ENCODE data around the gene CS.
"Not testable (repeated sequence)": the region's sequence is repeated elsewhere in the genome, so short reads cannot be mapped to it uniquely, and the experiment has no call there.

Gene CS

GRCh38 chr12:56339158-56339422 is 39.0 kb upstream of the CS start:
- no peak overlapping the region for H3K27ac ChIP-seq

GRCh38 chr12:56338308-56339157 is 38.4 kb upstream of the CS start, which contains the start of gene IL23A:
Gene IL23A (plus strand): TSS chr12:56338884. CDS start chr12:56339045, 161 bp downstream.
- Histone ChIP-seq H3K4me2 (ENCODE audit: low read length) (no peak within 1 kb of the TSS), H3K27me3 (ENCODE audit: control insufficient read depth, insufficient read depth, low read length) (no peaks in the 10 kb centered on the region), H3K4me3 (ENCODE audit: low read depth, low read length) (no peak within 1 kb of the TSS), H3K36me3 (ENCODE audit: control insufficient read depth, insufficient read depth, low read length) (no peaks in the 10 kb centered on the region), H3K27ac (no peak within 1 kb of the TSS), H3K9me3 (ENCODE audit: control insufficient read depth, low read length) (no peaks in the 10 kb centered on the region), H2AFZ (no peak within 1 kb of the TSS), H3K9ac (no peak within 1 kb of the TSS), H3K4me1 (peaks cover 6% of the 10 kb centered on the region), H3K79me2 (no peaks in the 10 kb centered on the region)
- no peak for TF ChIP-seq CTCF (IDR thresholded peaks at IDR 0.05)

More at GRCh38 chr12:56339158-56339422, 39.0 kb upstream of the CS start:
- no peak overlapping the region for H2AFZ ChIP-seq
- H3K79me2 ChIP-seq: no peaks in the 10 kb centered on the region
- H3K9me3 ChIP-seq (ENCODE audit: control insufficient read depth, low read length): no peaks in the 10 kb centered on the region
- H3K4me2 ChIP-seq (ENCODE audit: low read length): no peak overlapping the region
- H3K36me3 ChIP-seq (ENCODE audit: control insufficient read depth, insufficient read depth, low read length): no peaks in the 10 kb centered on the region
- TF ChIP-seq CTCF (IDR thresholded peaks at IDR 0.05): no peak
- no peak overlapping the region for H3K4me3 ChIP-seq (ENCODE audit: low read depth, low read length)
- H3K9ac ChIP-seq: no peak overlapping the region
- H3K4me1 ChIP-seq: peaks cover 6% of the 10 kb centered on the region
- no peaks in the 10 kb centered on the region for H3K27me3 ChIP-seq (ENCODE audit: control insufficient read depth, insufficient read depth, low read length)

DNA sequence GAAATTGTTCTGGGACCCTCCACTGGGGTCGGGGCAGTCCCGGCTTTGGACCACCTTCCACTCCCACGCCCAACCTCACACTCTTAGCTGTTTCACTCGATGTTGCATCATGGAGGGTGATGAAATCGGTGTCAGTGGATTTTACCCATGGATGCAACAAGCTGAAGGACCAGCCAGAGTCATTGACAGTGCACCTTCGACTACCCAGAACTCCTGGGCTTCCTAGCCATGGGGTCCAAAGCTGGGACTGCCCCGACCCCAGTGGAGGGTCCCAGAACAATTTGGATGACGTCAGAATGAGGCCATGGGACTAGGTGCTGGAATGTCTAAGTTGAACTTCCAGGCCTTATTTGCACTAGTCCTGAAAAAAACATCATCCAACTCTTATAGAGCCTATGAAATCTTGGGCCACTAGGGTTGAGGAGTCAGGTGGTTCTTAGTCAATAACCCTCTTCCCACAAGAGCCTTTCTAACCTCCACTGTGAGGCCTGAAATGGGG is 37.7 kb upstream of the CS start:
- Histone ChIP-seq H2AFZ (no peak overlapping the region), H3K36me3 (ENCODE audit: control insufficient read depth, insufficient read depth, low read length) (no peaks in the 10 kb centered on the region), H3K79me2 (peaks cover 3% of the 10 kb centered on the region), H3K27ac (no peak overlapping the region), H3K9ac (no peak overlapping the region), H3K4me2 (ENCODE audit: low read length) (no peak overlapping the region), H3K4me1 (peaks cover 11% of the 10 kb centered on the region), H3K4me3 (ENCODE audit: low read depth, low read length) (no peak overlapping the region), H3K27me3 (ENCODE audit: control insufficient read depth, insufficient read depth, low read length) (no peaks in the 10 kb centered on the region), H3K9me3 (ENCODE audit: control insufficient read depth, low read length) (no peaks in the 10 kb centered on the region)
- no peak for TF ChIP-seq CTCF (IDR thresholded peaks at IDR 0.05)

DNA sequence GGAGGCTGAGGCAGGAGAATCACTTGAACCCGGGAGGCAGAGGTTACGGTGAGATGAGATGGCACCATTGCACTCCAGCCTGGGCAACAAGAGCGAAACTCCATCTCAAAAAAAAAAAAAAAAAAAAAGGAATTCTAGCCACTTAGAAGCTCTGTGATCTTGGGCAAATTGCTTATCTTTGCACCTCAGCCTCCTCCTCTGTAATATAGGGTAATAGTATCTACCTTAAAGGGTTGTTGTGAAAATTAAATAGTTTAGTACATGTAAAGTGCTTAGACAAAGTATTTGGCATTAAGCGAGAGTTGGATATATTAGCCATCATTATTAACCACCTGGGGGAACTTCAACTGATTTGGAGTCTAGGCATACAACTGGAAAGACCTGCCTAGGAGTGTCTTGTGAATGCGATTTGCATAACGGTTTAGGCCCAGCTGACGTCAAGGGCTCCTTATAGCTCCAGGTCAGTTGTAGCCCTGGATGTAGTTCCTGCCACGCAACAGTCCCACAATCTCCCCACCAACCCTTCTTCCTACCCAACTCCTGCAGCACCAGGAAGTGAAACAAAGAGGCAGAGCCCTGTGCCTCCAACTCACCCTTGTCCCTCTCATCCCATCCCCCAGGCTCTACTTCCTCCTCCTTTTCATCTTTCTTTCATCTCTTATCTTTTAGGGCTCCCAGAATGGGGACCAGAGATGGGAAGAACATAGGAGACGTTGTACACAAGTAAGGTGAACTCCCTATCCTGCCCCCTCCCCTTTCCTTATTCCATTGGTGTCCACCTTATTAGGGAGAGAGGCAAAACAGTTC is 36.4 kb upstream of the CS start:
- no peak for TF ChIP-seq CTCF (IDR thresholded peaks at IDR 0.05)
- H3K9me3 ChIP-seq (ENCODE audit: control insufficient read depth, low read length): no peaks in the 10 kb centered on the region
- no peaks in the 10 kb centered on the region for H3K36me3 ChIP-seq (ENCODE audit: control insufficient read depth, insufficient read depth, low read length)
- no peak overlapping the region for H3K4me3 ChIP-seq (ENCODE audit: low read depth, low read length)
- no peak overlapping the region for H3K9ac ChIP-seq
- H3K27me3 ChIP-seq (ENCODE audit: control insufficient read depth, insufficient read depth, low read length): no peaks in the 10 kb centered on the region
- H3K4me1 ChIP-seq: peaks cover 12% of the 10 kb centered on the region
- no peak overlapping the region for H3K4me2 ChIP-seq (ENCODE audit: low read length)
- H3K79me2 ChIP-seq: peaks cover 4% of the 10 kb centered on the region
- H2AFZ ChIP-seq: no peak overlapping the region
- no peak overlapping the region for H3K27ac ChIP-seq

DNA sequence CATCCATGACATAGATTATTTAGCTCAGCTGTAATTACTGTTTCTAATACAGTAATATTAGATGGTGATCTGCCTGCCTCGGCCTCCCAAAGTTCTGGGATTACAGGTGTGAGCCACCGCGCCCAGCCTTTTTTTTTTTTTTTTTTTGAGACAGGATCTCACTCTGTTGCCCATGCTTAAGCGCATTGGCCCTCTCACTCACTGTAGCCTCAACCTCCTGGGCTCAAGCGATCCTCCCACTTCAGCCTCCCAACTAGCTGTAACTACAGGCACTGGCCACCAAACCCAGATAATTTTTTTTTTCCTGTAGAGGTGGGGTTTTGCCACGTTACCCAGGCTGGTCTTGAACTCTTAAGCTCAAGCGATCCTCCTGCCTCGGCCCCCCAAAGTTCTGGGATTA is 35.4 kb upstream of the CS start:
- not testable (repeated sequence) for H3K9ac ChIP-seq; H2AFZ ChIP-seq; H3K4me2 ChIP-seq (ENCODE audit: low read length); H3K9me3 ChIP-seq (ENCODE audit: control insufficient read depth, low read length); H3K36me3 ChIP-seq (ENCODE audit: control insufficient read depth, insufficient read depth, low read length); H3K4me3 ChIP-seq (ENCODE audit: low read depth, low read length); H3K27ac ChIP-seq; H3K79me2 ChIP-seq; H3K27me3 ChIP-seq (ENCODE audit: control insufficient read depth, insufficient read depth, low read length)
- peaks cover 12% of the 10 kb centered on the region for H3K4me1 ChIP-seq
